ENCODE measurements around the gene RTN4RL2.

RTN4RL2 gene

DNA sequence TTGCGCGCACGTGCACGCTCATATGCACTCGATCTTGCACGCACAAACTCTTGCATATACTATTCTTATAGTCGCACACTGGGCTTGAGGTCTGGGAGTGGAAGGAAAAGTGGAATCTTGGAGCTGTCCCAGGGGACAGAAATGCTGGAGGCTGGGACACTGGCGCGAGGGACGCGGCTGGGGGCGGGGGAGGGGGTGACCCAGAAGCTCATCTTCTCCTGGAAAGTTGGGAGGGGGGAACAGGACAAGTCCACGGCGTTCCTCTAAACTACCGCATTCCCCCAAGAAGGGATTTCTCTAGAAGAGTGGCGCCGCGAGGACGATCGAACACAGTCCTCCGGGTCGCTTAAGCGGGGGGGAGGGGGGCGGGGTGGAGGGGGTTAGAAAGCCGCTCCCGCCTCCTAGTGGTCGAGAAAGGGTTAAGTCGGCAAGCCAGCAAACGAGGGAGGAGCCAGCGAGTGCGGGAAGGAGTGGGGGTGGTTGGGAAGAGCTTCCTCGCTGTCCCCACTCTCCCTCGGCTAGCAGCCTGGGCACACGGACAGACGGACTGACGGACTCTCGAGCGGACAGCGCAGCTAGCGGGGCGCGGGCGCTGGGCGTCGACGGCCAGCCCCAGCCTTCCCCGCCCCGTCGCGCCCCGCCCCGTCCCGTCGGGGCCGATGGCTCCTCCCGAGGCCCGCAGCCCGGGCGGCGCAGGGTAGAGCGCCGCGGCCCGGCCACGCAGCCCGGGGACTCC is at the start of gene RTN4RL2:
RTN4RL2 (plus strand) TSS at position 507 of the 736 bp plus-strand sequence. CDS start 338 bp downstream, outside the sequence.
- DNase-seq (ENCODE audit: low spot score) = no peak
- Histone ChIP-seq H3K4me3 (peak within 1 kb of the TSS; percentile 76), H3K27ac (peak within 1 kb of the TSS in 1 of 2 donors; percentile 10)
- TF ChIP-seq CTCF (IDR thresholded peaks at IDR 0.05) = no peak

DNA sequence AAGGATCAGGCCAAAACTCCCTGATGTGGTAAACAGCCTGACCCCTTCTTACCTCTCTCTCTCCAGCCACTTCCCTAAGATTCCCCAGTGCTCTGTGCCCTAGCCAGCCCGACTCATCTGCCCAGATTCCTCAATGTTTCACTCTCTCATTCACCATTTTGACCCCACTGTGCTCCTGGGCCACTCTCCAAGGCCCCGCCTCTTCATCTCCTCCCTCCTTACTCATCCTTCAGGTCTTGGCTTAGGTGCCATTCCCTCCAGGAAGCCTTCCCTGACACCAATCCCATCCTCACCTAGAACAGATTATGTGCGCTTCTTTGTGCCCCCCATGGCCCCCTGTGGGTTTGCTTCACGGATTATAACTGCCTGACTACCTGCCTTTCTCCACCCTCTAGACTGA is 46.6 kb upstream of the RTN4RL2 start:
- TF ChIP-seq CTCF (IDR thresholded peaks at IDR 0.05) = no peak
- H3K4me3 ChIP-seq = no peak overlapping the region
- H3K27ac ChIP-seq = no peak overlapping the region
- DNase-seq (ENCODE audit: low spot score) = no peak

DNA sequence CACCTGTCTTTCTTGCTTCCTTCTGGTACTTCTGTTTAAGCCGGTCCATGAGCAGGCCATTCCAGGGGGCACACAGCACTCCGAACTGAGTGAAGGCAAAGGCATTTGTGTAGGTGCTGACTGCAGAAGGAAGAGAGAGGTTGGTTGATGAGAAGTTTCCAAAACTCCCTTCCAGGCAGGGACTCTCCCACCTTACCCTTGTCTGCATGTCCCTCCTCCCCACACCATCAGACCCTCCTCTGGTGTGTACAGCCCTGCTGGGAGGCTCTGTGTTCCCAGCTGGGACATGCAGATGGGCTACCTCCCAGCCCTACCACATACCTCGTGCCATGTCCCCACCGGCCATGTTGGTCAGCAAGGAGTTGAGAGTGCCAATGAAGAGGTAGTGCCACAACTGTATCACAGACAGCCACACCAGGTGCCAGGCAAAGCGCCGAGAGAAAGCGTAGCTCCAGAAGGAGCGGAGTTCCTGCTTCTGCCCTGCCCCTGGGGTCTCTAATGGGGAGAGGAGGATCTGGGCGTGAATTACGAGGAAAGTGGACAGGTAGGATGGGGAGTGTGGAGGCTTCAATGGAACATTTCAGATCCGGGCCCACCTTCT is 45.6 kb upstream of the RTN4RL2 start:
- Histone ChIP-seq H3K4me3 (no peak overlapping the region), H3K27ac (no peak overlapping the region)
- DNase-seq (ENCODE audit: low spot score) = no peak
- no peak for TF ChIP-seq CTCF (IDR thresholded peaks at IDR 0.05)

DNA sequence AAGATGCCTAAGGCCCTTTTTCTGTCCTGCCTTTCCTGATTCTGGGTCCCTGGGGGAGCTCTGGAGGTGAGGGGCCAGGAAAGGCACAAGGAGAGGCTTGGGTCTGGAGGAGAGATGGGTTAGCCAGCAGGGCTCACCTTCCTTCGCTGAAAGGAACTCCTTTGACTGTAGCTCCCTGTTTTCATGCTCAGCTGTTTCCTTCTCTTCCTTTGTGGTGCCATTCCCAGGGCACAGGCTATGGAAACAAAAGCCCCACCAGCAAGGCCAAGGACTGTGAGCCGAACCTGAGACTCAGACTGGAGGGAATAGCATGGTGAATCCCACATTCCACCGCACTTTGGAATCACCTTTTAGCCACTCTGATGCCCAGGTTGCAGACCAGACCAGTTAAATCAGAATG is 43.9 kb upstream of the RTN4RL2 start:
- H3K4me3 ChIP-seq = no peak overlapping the region
- peak overlapping the region in 1 of 2 donors; percentile 3 for H3K27ac ChIP-seq
- DNase-seq (ENCODE audit: low spot score) = no peak
- no peak for TF ChIP-seq CTCF (IDR thresholded peaks at IDR 0.05)

- H3K4me3 ChIP-seq = no peak overlapping the region
- DNase-seq (ENCODE audit: low spot score) = no peak
- H3K27ac ChIP-seq = peak overlapping the region in 1 of 2 donors; percentile 3
- TF ChIP-seq CTCF (IDR thresholded peaks at IDR 0.05) = no peak
These were observed 43.3 kb upstream of the RTN4RL2 start for GRCh38 chr11:57417056-57417455.

- DNase-seq (ENCODE audit: low spot score) = no peak
- Histone ChIP-seq H3K4me3 (no peak overlapping the region), H3K27ac (no peak overlapping the region)
- no peak for TF ChIP-seq CTCF (IDR thresholded peaks at IDR 0.05)
These were observed 42.2 kb upstream of the RTN4RL2 start for GRCh38 chr11:57418131-57418530.

- TF ChIP-seq CTCF (IDR thresholded peaks at IDR 0.05) = no peak
- H3K27ac ChIP-seq = no peak overlapping the region
- H3K4me3 ChIP-seq = no peak overlapping the region
- DNase-seq (ENCODE audit: low spot score) = no peak
These were observed 41.2 kb upstream of the RTN4RL2 start for GRCh38 chr11:57419146-57419545.
